HCT116 (cell line): ENCODE results near the gene ZNF474. TPM values are rescaled to one million over a fixed set of nuclear protein-coding genes. Genes with fewer than 3 reads are reported as not detected.

Source experiments
- ATAC-seq: fragments of 200-7000 bp; cut with Tn5 transposase; 2 replicates; pipeline ENCODE4 v1.9.1; 2020; ENCODE audit warnings: mild to moderate bottlenecking, moderate library complexity
- BruUV-seq: library from RNA; stranded (reverse); fragments of 400-500 nt; replicated peaks from 2 replicates; lab custom pipeline; 2021; lab: Mats Ljungman, UMichigan
- CTCF ChIA-PET: fragments of 300-600 bp; sonication (Branson Sonifier 250); formaldehyde crosslinking; loops from one replicate; lab custom pipeline; 2021; ENCODE audit warnings: antibody characterized with exemption; lab: Charles Lee
- POLR2A ChIA-PET: fragments of 300-600, 350-600 bp; sonication (Branson Sonifier 250); formaldehyde crosslinking; loops from one replicate; lab custom pipeline; 2021; ENCODE audit warnings: antibody characterized with exemption; lab: Charles Lee
- RAD21 ChIA-PET, 2 experiments: fragments of 300-600 bp; sonication (Branson Sonifier 250); formaldehyde crosslinking; loops; one replicate each; lab custom pipeline; 2023; ENCODE audit warnings: low total read pairs in 2 of 2; ENCODE audit not compliant: uncharacterized antibody in 2 of 2, unreplicated experiment in 2 of 2, low non-redundant PET in 1 of 2; lab: Charles Lee
- DNase-seq: peaks from one replicate; pipeline ENCODE4 v3.0.0-alpha.2; 2010; ENCODE audit warnings: low read depth, low spot score
- H2AFZ ChIP-seq: fragments of 200-600 bp; shearing (Covaris generic), sonication (generic); 2 replicates; pipeline ENCODE4 v1.6.1; 2017; ENCODE audit warnings: low read depth, mixed run types, mixed read lengths, antibody characterized with exemption, low read length; ENCODE audit not compliant: poor library complexity, severe bottlenecking
- H3K27ac ChIP-seq: 2 replicates; pipeline ENCODE4 v1.5.1; 2012; ENCODE audit warnings: low read depth, low read length
- H3K27me3 ChIP-seq: fragments of 200-600 bp; sonication (generic); 2 replicates; pipeline ENCODE4 v1.6.1; 2016; ENCODE audit warnings: mixed run types, low read length, mixed read lengths; ENCODE audit not compliant: insufficient read depth
- H3K36me3 ChIP-seq, 2 experiments: fragments of 200-500 bp in 1 of 2; fragments of 200-600 bp in 1 of 2; sonication (Bioruptor generic) in 1 of 2; sonication (generic) in 1 of 2; 2 replicates each; pipeline versions ENCODE4 v1.5.1 to v1.6.1; 2014 to 2016; ENCODE audit warnings: low read length in 2 of 2, inconsistent platforms in 1 of 2, mixed read lengths in 1 of 2, mixed run types in 1 of 2; ENCODE audit not compliant: insufficient read depth in 2 of 2, control insufficient read depth in 1 of 2
- H3K4me1 ChIP-seq, 2 experiments: fragments of 200-600 bp in 1 of 2; sonication (generic) in 1 of 2; 2 replicates each; pipeline versions ENCODE4 v1.5.1 to v1.6.1; 2012 to 2017; ENCODE audit warnings: low read length in 2 of 2, inconsistent platforms in 1 of 2, mild to moderate bottlenecking in 1 of 2, mixed read lengths in 1 of 2, mixed run types in 1 of 2, moderate library complexity in 1 of 2; ENCODE audit not compliant: insufficient read depth in 2 of 2, control insufficient read depth in 1 of 2
- H3K4me2 ChIP-seq: fragments of 200-600 bp; sonication (generic); 2 replicates; pipeline ENCODE4 v1.6.1; 2017; ENCODE audit warnings: mixed run types, low read length, mixed read lengths
- H3K4me3 ChIP-seq, 2 experiments: fragments of 200-600 bp in 1 of 2; sonication (generic) in 1 of 2; replicated peaks in 1 of 2; 2 replicates each; pipeline ENCODE4 v1.5.1; 2011 to 2016; ENCODE audit warnings: low read length in 2 of 2, control low read depth in 1 of 2, low read depth in 1 of 2, mild to moderate bottlenecking in 1 of 2, mixed read lengths in 1 of 2, mixed run types in 1 of 2
- H3K79me2 ChIP-seq: fragments of 200-600 bp; sonication (generic); 2 replicates; pipeline ENCODE4 v1.6.1; 2017; ENCODE audit warnings: mild to moderate bottlenecking, mixed run types, low read length, moderate library complexity, mixed read lengths; ENCODE audit not compliant: insufficient read depth
- H3K9ac ChIP-seq: fragments of 200-600 bp; sonication (generic); 2 replicates; pipeline ENCODE4 v1.6.1; 2016; ENCODE audit warnings: low read length, mixed read lengths
- H3K9me2 ChIP-seq: fragments of 200-600 bp; sonication (generic), shearing (Covaris generic); 2 replicates; pipeline ENCODE4 v1.6.1; 2017; ENCODE audit warnings: mixed run types, mild to moderate bottlenecking, moderate library complexity; ENCODE audit not compliant: insufficient read depth
- H3K9me3 ChIP-seq, 2 experiments: fragments of 200-500 bp in 1 of 2; fragments of 200-600 bp in 1 of 2; sonication (Bioruptor generic) in 1 of 2; sonication (generic) in 1 of 2; 2 replicates each; pipeline ENCODE4 v1.6.1; 2014 to 2017; ENCODE audit warnings: low read length in 2 of 2, mixed read lengths in 2 of 2, inconsistent platforms in 1 of 2, low read depth in 1 of 2, mild to moderate bottlenecking in 1 of 2, mixed run types in 1 of 2, moderate library complexity in 1 of 2; ENCODE audit not compliant: control insufficient read depth in 1 of 2, insufficient read depth in 1 of 2
- H4K20me1 ChIP-seq: fragments of 200-600 bp; sonication (generic), shearing (Covaris generic); 2 replicates; pipeline ENCODE4 v1.6.1; 2017; ENCODE audit warnings: mixed run types, mild to moderate bottlenecking, moderate library complexity; ENCODE audit not compliant: insufficient read depth
- CEBPB ChIP-seq: IDR thresholded peaks from 2 replicates; pipeline ENCODE4 v1.6.1; 2012; ENCODE audit warnings: low read depth
- EGR1 ChIP-seq: IDR thresholded peaks from 2 replicates; pipeline ENCODE4 v1.6.1; 2012; ENCODE audit warnings: low read depth
- ELF1 ChIP-seq: IDR thresholded peaks from 2 replicates; pipeline ENCODE4 v1.6.1; 2012; ENCODE audit warnings: low read depth, borderline replicate concordance
- EZH2 ChIP-seq: fragments of 200-600 bp; sonication (generic); IDR thresholded peaks from 2 replicates; pipeline ENCODE4 v1.6.1; 2017; ENCODE audit warnings: antibody characterized with exemption, mixed run types
- EZH2phosphoT487 ChIP-seq: fragments of 200-600 bp; IDR thresholded peaks from 2 replicates; pipeline ENCODE4 v1.6.1; 2018; ENCODE audit warnings: antibody characterized with exemption, borderline replicate concordance
- FOSL1 ChIP-seq: IDR thresholded peaks from 2 replicates; pipeline ENCODE4 v1.6.1; 2012; ENCODE audit warnings: low read depth
- JUND ChIP-seq: IDR thresholded peaks from 2 replicates; pipeline ENCODE4 v1.6.1; 2012
- POLR2A ChIP-seq: IDR thresholded peaks from 2 replicates; pipeline ENCODE4 v1.7.0; 2011; ENCODE audit warnings: borderline replicate concordance; ENCODE audit not compliant: insufficient read depth, insufficient read length; ENCODE audit errors: extremely low read depth
- POLR2AphosphoS5 ChIP-seq: IDR thresholded peaks from 2 replicates; pipeline ENCODE4 v1.6.1; 2011; ENCODE audit warnings: mild to moderate bottlenecking, low read depth, low read length, moderate library complexity
- RAD21 ChIP-seq: IDR thresholded peaks from 2 replicates; pipeline ENCODE4 v1.6.1; 2012; ENCODE audit warnings: low read depth, mild to moderate bottlenecking
- SIN3A ChIP-seq: IDR thresholded peaks from 2 replicates; pipeline ENCODE4 v1.6.1; 2012; ENCODE audit warnings: low read depth
- SP1 ChIP-seq: IDR thresholded peaks from 2 replicates; pipeline ENCODE4 v1.6.1; 2012; ENCODE audit warnings: low read depth
- SRF ChIP-seq: IDR thresholded peaks from 2 replicates; pipeline ENCODE4 v1.6.1; 2012; ENCODE audit warnings: low read depth
- TCF7L2 ChIP-seq: IDR thresholded peaks from 2 replicates; pipeline ENCODE4 v1.7.0; 2011; ENCODE audit warnings: borderline replicate concordance, inconsistent platforms; ENCODE audit not compliant: insufficient read depth, insufficient read length; ENCODE audit errors: extremely low read depth
- YY1 ChIP-seq: IDR thresholded peaks from 2 replicates; pipeline ENCODE4 v1.6.1; 2011; ENCODE audit warnings: low read length, low read depth, moderate library complexity, mild to moderate bottlenecking; ENCODE audit not compliant: insufficient replicate concordance; ENCODE audit errors: extremely low read depth
- ZFX ChIP-seq: fragments of 450-650 bp; IDR thresholded peaks from 2 replicates; pipeline ENCODE4 v1.6.1; 2017
- ZNF274 ChIP-seq: fragments of 200-500 bp; sonication (Bioruptor generic); IDR thresholded peaks from 2 replicates; pipeline ENCODE4 v1.6.1; 2014; ENCODE audit warnings: mild to moderate bottlenecking, low read depth, low read length, inconsistent platforms
- intact Hi-C: fragments of 100-400 bp; cut with micrococcal nuclease; formaldehyde crosslinking; loops from 2 replicates; pipeline ENCODE4 v1.10.0; 2022
- total RNA-seq: library from RNA; stranded (reverse); gene quantifications from one replicate; pipeline ENCODE4 v1.2.1, GENCODE V29; 2021; ENCODE audit not compliant: unreplicated experiment
- TF ChIP-seq, protein P1 (sequence below), 3 experiments: fragments of 200-600 bp in 1 of 3; sonication (generic) in 1 of 3; IDR thresholded peaks in 2 of 3; conservative IDR thresholded peaks in 1 of 3; 2 replicates each; pipeline ENCODE4 v1.5.1; 2012 to 2017; ENCODE audit warnings: low read depth in 2 of 3, low read length in 2 of 3, antibody characterized with exemption in 1 of 3, borderline replicate concordance in 1 of 3, control low read depth in 1 of 3, mild to moderate bottlenecking in 1 of 3, mixed read lengths in 1 of 3, mixed run types in 1 of 3, moderate library complexity in 1 of 3; ENCODE audit not compliant: insufficient read depth in 1 of 3
- TF ChIP-seq, protein P2 (sequence below): IDR thresholded peaks from 2 replicates; pipeline ENCODE4 v1.6.1; 2011; ENCODE audit warnings: mild to moderate bottlenecking, low read length, moderate library complexity; ENCODE audit not compliant: insufficient replicate concordance; ENCODE audit errors: extremely low read depth
- TF ChIP-seq, protein P3 (sequence below): IDR thresholded peaks from 2 replicates; pipeline ENCODE4 v1.6.1; 2012; ENCODE audit warnings: low read depth
- TF ChIP-seq, protein P4 (sequence below): IDR thresholded peaks from 2 replicates; pipeline ENCODE4 v1.6.1; 2012
- TF ChIP-seq, protein P5 (sequence below): IDR thresholded peaks from 2 replicates; pipeline ENCODE4 v1.6.1; 2012

ZNF474 gene
- total RNA-seq, 1 experiment from 2014 or later, result 0.37 TPM

DNA sequence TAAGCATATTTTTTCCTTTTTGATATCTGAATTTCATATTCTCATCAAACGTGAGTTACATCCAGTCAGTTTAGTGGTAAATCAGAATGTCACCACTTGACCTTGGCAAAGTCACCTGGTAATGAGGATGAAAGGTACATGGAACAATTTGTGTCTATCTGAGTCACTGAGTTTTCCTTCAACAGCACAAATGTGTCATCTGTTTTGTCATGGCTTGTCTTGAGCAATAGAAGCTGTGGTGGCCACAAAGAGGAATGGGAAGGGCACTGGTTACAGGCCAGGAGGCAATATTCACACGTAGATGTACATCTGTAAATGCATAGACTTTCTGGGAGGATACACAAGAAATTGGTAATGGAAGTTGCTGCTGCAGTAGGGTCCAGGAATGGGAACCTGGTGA is 8.4 kb upstream of the ZNF474 start:
- H3K4me1 ChIP-seq, result peaks cover 0 to 6% of the 10 kb centered on the region in 2 experiments; a peak in 1 of 4 replicates
- BruUV-seq, result no TSS peak
- no peaks in the 10 kb centered on the region for H3K9me3 ChIP-seq
- ATAC-seq, result no peak
- H3K4me3 ChIP-seq, result no peak overlapping the region
- POLR2A ChIA-PET, result no interaction called here
- no peak overlapping the region for H3K27ac ChIP-seq
- intact Hi-C loops, result no loop called here
- no peaks in the 10 kb centered on the region for H3K9me2 ChIP-seq
- CTCF ChIA-PET, result no interaction called here
- H3K9ac ChIP-seq, result no peak overlapping the region
- peak; percentile 31 for DNase-seq
- H3K36me3 ChIP-seq, result no peaks in the 10 kb centered on the region
- no peak overlapping the region for H2AFZ ChIP-seq
- H3K79me2 ChIP-seq, result no peaks in the 10 kb centered on the region
- H4K20me1 ChIP-seq, result no peaks in the 10 kb centered on the region
- RAD21 ChIA-PET, result no interaction called here
- no peak overlapping the region for H3K4me2 ChIP-seq
- no peaks in the 10 kb centered on the region for H3K27me3 ChIP-seq
- no peak for TF ChIP-seq POLR2A
- TF ChIP-seq SP1, result peak; percentile 46
- peak; percentile 90 for TF ChIP-seq CEBPB
- no peak for TF ChIP-seq ZNF274
- TF ChIP-seq SIN3A, result no peak
- TF ChIP-seq ZFX, result no peak
- no peak for TF ChIP-seq RAD21
- TF ChIP-seq, protein P1, sequence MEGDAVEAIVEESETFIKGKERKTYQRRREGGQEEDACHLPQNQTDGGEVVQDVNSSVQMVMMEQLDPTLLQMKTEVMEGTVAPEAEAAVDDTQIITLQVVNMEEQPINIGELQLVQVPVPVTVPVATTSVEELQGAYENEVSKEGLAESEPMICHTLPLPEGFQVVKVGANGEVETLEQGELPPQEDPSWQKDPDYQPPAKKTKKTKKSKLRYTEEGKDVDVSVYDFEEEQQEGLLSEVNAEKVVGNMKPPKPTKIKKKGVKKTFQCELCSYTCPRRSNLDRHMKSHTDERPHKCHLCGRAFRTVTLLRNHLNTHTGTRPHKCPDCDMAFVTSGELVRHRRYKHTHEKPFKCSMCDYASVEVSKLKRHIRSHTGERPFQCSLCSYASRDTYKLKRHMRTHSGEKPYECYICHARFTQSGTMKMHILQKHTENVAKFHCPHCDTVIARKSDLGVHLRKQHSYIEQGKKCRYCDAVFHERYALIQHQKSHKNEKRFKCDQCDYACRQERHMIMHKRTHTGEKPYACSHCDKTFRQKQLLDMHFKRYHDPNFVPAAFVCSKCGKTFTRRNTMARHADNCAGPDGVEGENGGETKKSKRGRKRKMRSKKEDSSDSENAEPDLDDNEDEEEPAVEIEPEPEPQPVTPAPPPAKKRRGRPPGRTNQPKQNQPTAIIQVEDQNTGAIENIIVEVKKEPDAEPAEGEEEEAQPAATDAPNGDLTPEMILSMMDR (IDR thresholded peaks at IDR 0.05 in 2 of 3, conservative IDR thresholded peaks at IDR 0.05 in 1 of 3; ENCODE audit: borderline replicate concordance in 1 of 3, insufficient read depth in 1 of 3, low read depth in 2 of 3, low read length in 2 of 3), result no peak
- no peak for TF ChIP-seq EGR1
- no peak for TF ChIP-seq ELF1
- TF ChIP-seq, protein P2, sequence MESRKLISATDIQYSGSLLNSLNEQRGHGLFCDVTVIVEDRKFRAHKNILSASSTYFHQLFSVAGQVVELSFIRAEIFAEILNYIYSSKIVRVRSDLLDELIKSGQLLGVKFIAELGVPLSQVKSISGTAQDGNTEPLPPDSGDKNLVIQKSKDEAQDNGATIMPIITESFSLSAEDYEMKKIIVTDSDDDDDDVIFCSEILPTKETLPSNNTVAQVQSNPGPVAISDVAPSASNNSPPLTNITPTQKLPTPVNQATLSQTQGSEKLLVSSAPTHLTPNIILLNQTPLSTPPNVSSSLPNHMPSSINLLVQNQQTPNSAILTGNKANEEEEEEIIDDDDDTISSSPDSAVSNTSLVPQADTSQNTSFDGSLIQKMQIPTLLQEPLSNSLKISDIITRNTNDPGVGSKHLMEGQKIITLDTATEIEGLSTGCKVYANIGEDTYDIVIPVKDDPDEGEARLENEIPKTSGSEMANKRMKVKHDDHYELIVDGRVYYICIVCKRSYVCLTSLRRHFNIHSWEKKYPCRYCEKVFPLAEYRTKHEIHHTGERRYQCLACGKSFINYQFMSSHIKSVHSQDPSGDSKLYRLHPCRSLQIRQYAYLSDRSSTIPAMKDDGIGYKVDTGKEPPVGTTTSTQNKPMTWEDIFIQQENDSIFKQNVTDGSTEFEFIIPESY, result no peak
- TF ChIP-seq TCF7L2, result peak; percentile 56
- TF ChIP-seq EZH2, result no peak
- TF ChIP-seq, protein P3, sequence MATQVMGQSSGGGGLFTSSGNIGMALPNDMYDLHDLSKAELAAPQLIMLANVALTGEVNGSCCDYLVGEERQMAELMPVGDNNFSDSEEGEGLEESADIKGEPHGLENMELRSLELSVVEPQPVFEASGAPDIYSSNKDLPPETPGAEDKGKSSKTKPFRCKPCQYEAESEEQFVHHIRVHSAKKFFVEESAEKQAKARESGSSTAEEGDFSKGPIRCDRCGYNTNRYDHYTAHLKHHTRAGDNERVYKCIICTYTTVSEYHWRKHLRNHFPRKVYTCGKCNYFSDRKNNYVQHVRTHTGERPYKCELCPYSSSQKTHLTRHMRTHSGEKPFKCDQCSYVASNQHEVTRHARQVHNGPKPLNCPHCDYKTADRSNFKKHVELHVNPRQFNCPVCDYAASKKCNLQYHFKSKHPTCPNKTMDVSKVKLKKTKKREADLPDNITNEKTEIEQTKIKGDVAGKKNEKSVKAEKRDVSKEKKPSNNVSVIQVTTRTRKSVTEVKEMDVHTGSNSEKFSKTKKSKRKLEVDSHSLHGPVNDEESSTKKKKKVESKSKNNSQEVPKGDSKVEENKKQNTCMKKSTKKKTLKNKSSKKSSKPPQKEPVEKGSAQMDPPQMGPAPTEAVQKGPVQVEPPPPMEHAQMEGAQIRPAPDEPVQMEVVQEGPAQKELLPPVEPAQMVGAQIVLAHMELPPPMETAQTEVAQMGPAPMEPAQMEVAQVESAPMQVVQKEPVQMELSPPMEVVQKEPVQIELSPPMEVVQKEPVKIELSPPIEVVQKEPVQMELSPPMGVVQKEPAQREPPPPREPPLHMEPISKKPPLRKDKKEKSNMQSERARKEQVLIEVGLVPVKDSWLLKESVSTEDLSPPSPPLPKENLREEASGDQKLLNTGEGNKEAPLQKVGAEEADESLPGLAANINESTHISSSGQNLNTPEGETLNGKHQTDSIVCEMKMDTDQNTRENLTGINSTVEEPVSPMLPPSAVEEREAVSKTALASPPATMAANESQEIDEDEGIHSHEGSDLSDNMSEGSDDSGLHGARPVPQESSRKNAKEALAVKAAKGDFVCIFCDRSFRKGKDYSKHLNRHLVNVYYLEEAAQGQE, result no peak
- TF ChIP-seq FOSL1, result peak; percentile 48
- TF ChIP-seq, protein P4, sequence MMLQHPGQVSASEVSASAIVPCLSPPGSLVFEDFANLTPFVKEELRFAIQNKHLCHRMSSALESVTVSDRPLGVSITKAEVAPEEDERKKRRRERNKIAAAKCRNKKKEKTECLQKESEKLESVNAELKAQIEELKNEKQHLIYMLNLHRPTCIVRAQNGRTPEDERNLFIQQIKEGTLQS, result no peak
- TF ChIP-seq, protein P5, sequence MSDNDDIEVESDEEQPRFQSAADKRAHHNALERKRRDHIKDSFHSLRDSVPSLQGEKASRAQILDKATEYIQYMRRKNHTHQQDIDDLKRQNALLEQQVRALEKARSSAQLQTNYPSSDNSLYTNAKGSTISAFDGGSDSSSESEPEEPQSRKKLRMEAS, result no peak
- no peak for TF ChIP-seq POLR2AphosphoS5
- peak; percentile 44; the same call in 1 of the 2 replicates for TF ChIP-seq JUND
- no peak for TF ChIP-seq EZH2phosphoT487
- TF ChIP-seq YY1, result no peak
- no peak for TF ChIP-seq SRF
